Stimulated activated CD4-positive, alpha-beta T cell treated with anti-CD3 and anti-CD28 coated beads, Interleukin-1b, Interleukin-23, amount 100 ng/mL, for 1 hour (primary cell): ENCODE measurements around the gene EOLA1.
"Not testable (repeated sequence)": the region's sequence is repeated elsewhere in the genome, so short reads cannot be mapped to it uniquely, and the experiment has no call there.

ENCODE experiments used
- DNase-seq, 2 donors: peaks; one replicate each; pipeline ENCODE4 v3.0.0-alpha.2; 2020; ENCODE audit warnings: low read depth in 2 of 2

EOLA1 gene

GRCh38 chrX:149595943-149596342, 55.1 kb downstream of the EOLA1 start:
- DNase-seq, result not testable (repeated sequence)
